Endothelial cell of hepatic sinusoid (primary cell): ENCODE results near the gene ZNF668.

Experiments used
- in situ Hi-C: cut with HindIII; loops from 2 replicates; pipeline ENCODE4 v1.10.0; 2017; ENCODE audit warnings: low sequenced_read_pairs

Gene ZNF668

GRCh38 chr16:31081428-31082351, 7.7 kb upstream of the ZNF668 start:
- in situ Hi-C loops: no loop called here

GRCh38 chr16:31080756-31081419, 6.8 kb upstream of the ZNF668 start:
- in situ Hi-C loops: no loop called here

GRCh38 chr16:31080035-31080629, 6.1 kb upstream of the ZNF668 start:
- in situ Hi-C loops: no loop called here

GRCh38 chr16:31079342-31079944, 5.4 kb upstream of the ZNF668 start:
- in situ Hi-C loops: loop anchor here (10.0 kb wide), 1 partner anchor 135 kb away; the partner anchor contains the start of gene ORAI3

- in situ Hi-C loops: loop anchor here (10.0 kb wide), 1 partner anchor 134 kb away; the partner anchor contains the start of gene ORAI3
These were observed 4.7 kb upstream of the ZNF668 start for GRCh38 chr16:31078597-31079341.

- in situ Hi-C loops: loop anchor here (10.0 kb wide), 1 partner anchor 133 kb away; the partner anchor contains the start of gene ORAI3
These were observed 3.8 kb upstream of the ZNF668 start for GRCh38 chr16:31077592-31078396.

GRCh38 chr16:31077024-31077423, 3.0 kb upstream of the ZNF668 start:
- in situ Hi-C loops: loop anchor here (10.0 kb wide), 1 partner anchor 132 kb away; the partner anchor contains the start of gene ORAI3

- in situ Hi-C loops: loop anchor here (10.0 kb wide), 1 partner anchor 132 kb away; the partner anchor contains the start of gene ORAI3
These were observed 2.3 kb upstream of the ZNF668 start for GRCh38 chr16:31076319-31076718.

- in situ Hi-C loops: loop anchor here (5.0 to 25.0 kb wide), 3 partner anchors 72 to 388 kb away; partner anchors contain the start of genes ARMC5, ORAI3 and TGFB1I1
These were observed 759 bp upstream of the ZNF668 start for GRCh38 chr16:31074814-31075183.

GRCh38 chr16:31073142-31073969, 684 bp downstream of the ZNF668 start:
- in situ Hi-C loops: loop anchor here (5.0 to 25.0 kb wide), 3 partner anchors 71 to 389 kb away; partner anchors contain the start of genes ARMC5, ORAI3 and TGFB1I1

- in situ Hi-C loops: loop anchor here (5.0 to 25.0 kb wide), 3 partner anchors 70 to 390 kb away; partner anchors contain the start of genes ARMC5, ORAI3 and TGFB1I1
These were observed 1.4 kb downstream of the ZNF668 start for GRCh38 chr16:31072540-31073141.

GRCh38 chr16:31071861-31072260, 2.2 kb downstream of the ZNF668 start:
- in situ Hi-C loops: loop anchor here (5.0 to 25.0 kb wide), 3 partner anchors 70 to 390 kb away; partner anchors contain the start of genes ARMC5, ORAI3 and TGFB1I1

GRCh38 chr16:31067342-31067741, 6.7 kb downstream of the ZNF668 start:
- in situ Hi-C loops: loop anchor here (25.0 kb wide), 1 partner anchor 395 kb away; the partner anchor contains the start of genes ARMC5 and TGFB1I1

GRCh38 chr16:31064882-31065461, 9.1 kb downstream of the ZNF668 start:
- in situ Hi-C loops: loop anchor here (25.0 kb wide), 1 partner anchor 397 kb away; the partner anchor contains the start of genes ARMC5 and TGFB1I1

GRCh38 chr16:31063843-31064611, 10.0 kb downstream of the ZNF668 start:
- in situ Hi-C loops: loop anchor here (25.0 kb wide), 1 partner anchor 398 kb away; the partner anchor contains the start of genes ARMC5 and TGFB1I1

GRCh38 chr16:31063495-31063842, 10.6 kb downstream of the ZNF668 start:
- in situ Hi-C loops: loop anchor here (25.0 kb wide), 1 partner anchor 399 kb away; the partner anchor contains the start of genes ARMC5 and TGFB1I1
